GM12891 (cell line): Measurements from ENCODE around the gene VTI1A.

Experiments
- PAX5 ChIP-seq: IDR thresholded peaks from 2 replicates; pipeline ENCODE4 v1.6.1; 2011; ENCODE audit warnings: low read length, moderate library complexity, mild to moderate bottlenecking; ENCODE audit not compliant: insufficient read depth, severe bottlenecking
- POLR2A ChIP-seq: IDR thresholded peaks from 2 replicates; pipeline ENCODE4 v1.6.1; 2011; ENCODE audit warnings: low read depth, low read length, control low read depth
- POLR2AphosphoS5 ChIP-seq: IDR thresholded peaks from 2 replicates; pipeline ENCODE4 v1.6.1; 2011; ENCODE audit warnings: low read depth, low read length, control low read depth
- POU2F2 ChIP-seq: IDR thresholded peaks from 2 replicates; pipeline ENCODE4 v1.6.1; 2011; ENCODE audit warnings: low read depth, mild to moderate bottlenecking, control low read depth, low read length, moderate library complexity
- SPI1 ChIP-seq: IDR thresholded peaks from 2 replicates; pipeline ENCODE4 v1.6.1; 2011; ENCODE audit warnings: low read depth, low read length, control low read depth
- TAF1 ChIP-seq: IDR thresholded peaks from 2 replicates; pipeline ENCODE4 v1.6.1; 2011; ENCODE audit warnings: low read depth, low read length, control low read depth

DNA sequence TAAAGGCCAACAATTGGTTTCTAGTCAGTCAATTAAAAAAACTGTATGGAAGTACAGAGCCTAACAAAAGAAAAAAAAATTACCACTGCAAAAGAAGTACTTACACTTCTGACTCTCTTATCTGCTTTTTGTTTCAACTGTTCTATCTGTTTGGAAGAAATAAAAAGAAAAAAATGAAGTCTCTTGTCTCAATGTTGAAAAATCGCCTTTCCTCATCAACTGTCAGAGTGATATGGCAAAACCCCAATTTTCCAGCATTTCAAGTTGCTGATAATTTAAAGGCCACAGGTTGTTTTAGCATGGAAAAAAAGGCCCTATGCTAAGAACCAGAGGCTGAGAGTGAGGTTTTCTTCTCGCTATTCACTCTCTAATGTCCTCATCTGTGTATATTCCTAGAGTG is 13.9 kb upstream of the VTI1A start:
- TF ChIP-seq POLR2A, result no peak
- no peak for TF ChIP-seq POLR2AphosphoS5
- no peak for TF ChIP-seq SPI1
- TF ChIP-seq PAX5, result no peak
- no peak for TF ChIP-seq TAF1
- TF ChIP-seq POU2F2, result no peak
